ENCODE data around the gene LRP8. TPM values are rescaled to one million over a fixed set of nuclear protein-coding genes. Genes with fewer than 3 reads are reported as not detected.

LRP8 gene
- total and polyA plus RNA-seq, 2 of the 4 experiments (the other 2 are of a cell fraction), result 12.0 to 12.1 TPM

GRCh38 chr1:53285969-53286760, 41.7 kb downstream of the LRP8 start:
- Histone ChIP-seq H2AK5ac (ENCODE audit: low read depth, low read length) (no peak overlapping the region), H4K20me1 (ENCODE audit: insufficient read depth, low read length) (no peaks in the 10 kb centered on the region), H3K18ac (ENCODE audit: low read depth, low read length) (no peak overlapping the region), H3K36me3 (ENCODE audit: control insufficient read depth, insufficient read depth, low read length) (peaks cover 2% of the 10 kb centered on the region; the same call in 1 of the 2 replicates), H2BK15ac (ENCODE audit: low read depth, low read length) (no peak overlapping the region), H3K4me1 (ENCODE audit: control insufficient read depth, insufficient read depth, low read length) (no peaks in the 10 kb centered on the region), H3K9ac (ENCODE audit: low read depth, low read length) (no peak overlapping the region), H3K79me1 (ENCODE audit: low read depth in 1 of 2, low read length in 2 of 2) (no peaks in the 10 kb centered on the region), H4K91ac (ENCODE audit: insufficient read depth, low read depth, low read length) (no peak overlapping the region), H2AFZ (replicated peaks; ENCODE audit: low read length, poor library complexity) (no peak overlapping the region), H3K4me2 (ENCODE audit: low read depth, low read length) (no peak overlapping the region), H3K14ac (replicated peaks; ENCODE audit: low read depth, low read length) (no peak overlapping the region), H3K27me3 (ENCODE audit: control insufficient read depth, insufficient read depth, low read length) (no peaks in the 10 kb centered on the region), H2BK5ac (ENCODE audit: low read depth, low read length, poor library complexity, severe bottlenecking) (no peak overlapping the region), H2AK9ac (replicated peaks; ENCODE audit: low read depth, low read length, poor library complexity) (no peak overlapping the region), H2BK20ac (ENCODE audit: low read depth, low read length) (no peak overlapping the region), H3K4me3 (ENCODE audit: insufficient read depth, low read depth, low read length) (no peak overlapping the region), H3K4ac (ENCODE audit: low read depth, low read length) (no peak overlapping the region), H3K9me3 (ENCODE audit: control insufficient read depth, insufficient read depth, low read length) (no peaks in the 10 kb centered on the region), H4K5ac (ENCODE audit: low read depth, low read length) (no peak overlapping the region), H3K56ac (ENCODE audit: extremely low read depth, insufficient read depth, low read length) (no peak overlapping the region), H2BK120ac (ENCODE audit: low read depth, low read length) (no peak overlapping the region), H3K23ac (ENCODE audit: low read depth, low read length) (no peak overlapping the region), H3K27ac (ENCODE audit: insufficient read depth, low read length) (no peak overlapping the region), H3K9me1 (ENCODE audit: insufficient read depth, low read length) (peaks cover 3% of the 10 kb centered on the region; the same call in 1 of the 2 replicates), H4K8ac (ENCODE audit: low read depth in 2 of 2, low read length in 2 of 2) (no peak overlapping the region)
- DNase-seq (no peak), ATAC-seq (ENCODE audit: low read depth) (no peak)
- no TSS peak for BruUV-seq (replicated peaks)
- no CpG with 5 or more reads among the region's 8 CpGs for WGBS, 2 experiments (ENCODE audit: extremely low coverage in 2 of 2, insufficient read length in 1 of 2)
- intact Hi-C loops (cut with micrococcal nuclease), result no loop called here
- CTCF ChIA-PET, result interaction anchor here (1.0 kb wide), 1 partner anchor 107 kb away, joined by 3 read pairs; no protein-coding TSS in a partner anchor
- in situ Hi-C loops (cut with MboI; ENCODE audit: low sequenced_read_pairs), result no loop called here
- dilution Hi-C loops (cut with HindIII; ENCODE audit: low sequenced_read_pairs, unreplicated experiment), result no loop called here
- TF ChIP-seq USF2 (IDR thresholded peaks at IDR 0.05; ENCODE audit: low read depth, low read length) (no peak), NFE2L2 (IDR thresholded peaks at IDR 0.05; ENCODE audit: low read depth, low read length) (no peak), MAFK (IDR thresholded peaks at IDR 0.05; ENCODE audit: low read depth, low read length) (no peak), RFX5 (IDR thresholded peaks at IDR 0.05; ENCODE audit: low read depth, low read length) (no peak), CHD1 (IDR thresholded peaks at IDR 0.05; ENCODE audit: low read depth, low read length) (no peak), MAZ (IDR thresholded peaks at IDR 0.05; ENCODE audit: borderline replicate concordance, low read depth, low read length) (no peak), RCOR1 (IDR thresholded peaks at IDR 0.05; ENCODE audit: insufficient replicate concordance, low read length) (no peak), ELK1 (IDR thresholded peaks at IDR 0.05; ENCODE audit: borderline replicate concordance, low read depth, low read length) (no peak), BHLHE40 (IDR thresholded peaks at IDR 0.05; ENCODE audit: low read depth, low read length) (no peak), POLR2A (IDR thresholded peaks at IDR 0.05; ENCODE audit: low read depth, low read length) (no peak), CEBPB (IDR thresholded peaks at IDR 0.05; ENCODE audit: low read depth, low read length) (no peak), SMC3 (IDR thresholded peaks at IDR 0.05; ENCODE audit: low read depth, low read length) (no peak), MXI1 (IDR thresholded peaks at IDR 0.05; ENCODE audit: borderline replicate concordance, low read depth, low read length) (no peak)
- POLR2A ChIA-PET (ENCODE audit: unreplicated experiment), result no interaction called here

All from IMR-90 (cell line).